Inferior parietal cortex (tissue), 1 donor: Measurements from ENCODE around the gene AMZ2.
"Not testable (repeated sequence)": the region's sequence is repeated elsewhere in the genome, so short reads cannot be mapped to it uniquely, and the experiment has no call there.

Source experiments
- DNase-seq: peaks from one replicate; pipeline ENCODE4 v3.0.0-alpha.2; 2016; ENCODE audit errors: extremely low spot score

Gene AMZ2

DNA sequence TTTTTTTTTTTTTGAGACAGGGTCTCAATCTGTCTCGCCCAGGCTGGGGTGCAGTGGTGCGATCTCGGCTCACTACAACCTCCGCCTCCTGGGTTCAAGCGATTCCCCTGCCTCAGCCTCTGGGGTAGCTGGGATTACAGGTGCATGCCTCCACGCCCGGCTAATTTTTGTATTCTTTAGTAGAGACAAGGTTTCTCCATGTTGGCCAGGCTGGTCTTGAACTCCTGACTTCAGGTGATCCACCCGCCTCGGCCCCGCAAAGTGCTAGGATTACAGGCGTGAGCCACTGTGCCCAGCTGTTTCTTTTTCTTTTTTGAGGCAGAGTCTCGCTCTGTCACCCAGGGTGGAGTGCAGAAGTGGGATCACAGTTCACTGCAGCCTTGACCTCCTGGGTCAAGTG is 27.1 kb upstream of the AMZ2 start:
- not testable (repeated sequence) for DNase-seq

- DNase-seq = no peak
Observed at GRCh38 chr17:68221786-68222185, 26.1 kb upstream of the AMZ2 start.

DNA sequence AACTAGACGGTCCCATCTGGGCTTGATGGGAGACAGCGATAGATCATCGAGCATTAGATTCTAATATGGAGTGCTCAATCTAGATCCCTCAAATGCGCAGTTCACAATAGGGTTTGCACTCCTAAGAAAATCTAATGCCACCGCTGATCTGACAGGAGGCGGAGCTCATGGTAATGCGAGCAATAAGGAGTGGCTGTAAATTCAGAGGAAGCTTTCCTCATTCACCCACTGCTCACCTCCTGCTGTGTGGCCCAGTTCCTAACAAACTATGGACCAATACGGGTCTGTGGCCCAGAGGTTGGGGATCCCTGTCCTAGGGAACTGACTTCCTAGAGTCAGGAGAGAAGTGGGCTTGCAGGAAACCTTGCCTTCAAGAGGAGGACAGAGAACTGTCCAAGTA is 25.2 kb upstream of the AMZ2 start:
- no peak for DNase-seq

GRCh38 chr17:68225055-68225454 is 22.8 kb upstream of the AMZ2 start:
- not testable (repeated sequence) for DNase-seq

GRCh38 chr17:68228039-68228680 is 19.7 kb upstream of the AMZ2 start:
- not testable (repeated sequence) for DNase-seq

DNA sequence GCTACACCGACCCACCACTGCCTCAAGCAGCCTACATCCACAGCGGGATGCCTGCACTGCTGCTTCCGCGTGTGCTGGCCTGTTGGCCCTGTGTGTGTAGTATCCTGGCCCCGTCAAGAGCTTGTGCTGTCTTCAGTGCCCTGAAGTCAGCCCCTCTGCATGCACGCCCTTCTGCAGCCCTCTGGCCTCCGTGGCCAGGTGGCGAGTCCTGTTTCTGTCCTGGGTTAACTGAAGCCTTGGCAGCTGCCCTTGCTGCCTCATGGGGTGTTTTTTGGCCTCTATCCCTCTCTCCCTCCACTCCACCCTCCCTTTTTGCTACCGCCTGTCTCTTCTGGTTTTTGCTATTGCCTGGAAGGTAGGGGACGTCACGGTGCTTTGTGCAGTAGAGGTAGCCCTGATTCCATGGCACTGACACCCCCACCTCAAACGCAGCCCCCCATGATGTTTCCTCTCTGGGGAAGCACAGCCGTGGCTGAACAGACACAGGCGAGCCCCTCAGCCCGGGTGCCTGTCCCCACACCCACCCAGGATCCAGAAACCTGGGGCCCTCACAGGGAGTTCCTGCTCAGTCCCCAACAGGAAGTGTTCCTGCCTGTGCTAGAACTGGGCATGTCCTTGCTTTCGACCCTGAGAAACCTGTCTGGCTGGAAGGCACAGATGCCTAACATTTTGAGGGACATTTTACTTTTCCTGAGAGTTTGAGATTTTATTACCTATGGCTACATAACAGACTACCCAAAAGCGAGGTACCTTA is 18.8 kb upstream of the AMZ2 start:
- DNase-seq = no peak

GRCh38 chr17:68229619-68230018 is 18.2 kb upstream of the AMZ2 start:
- DNase-seq = no peak

DNA sequence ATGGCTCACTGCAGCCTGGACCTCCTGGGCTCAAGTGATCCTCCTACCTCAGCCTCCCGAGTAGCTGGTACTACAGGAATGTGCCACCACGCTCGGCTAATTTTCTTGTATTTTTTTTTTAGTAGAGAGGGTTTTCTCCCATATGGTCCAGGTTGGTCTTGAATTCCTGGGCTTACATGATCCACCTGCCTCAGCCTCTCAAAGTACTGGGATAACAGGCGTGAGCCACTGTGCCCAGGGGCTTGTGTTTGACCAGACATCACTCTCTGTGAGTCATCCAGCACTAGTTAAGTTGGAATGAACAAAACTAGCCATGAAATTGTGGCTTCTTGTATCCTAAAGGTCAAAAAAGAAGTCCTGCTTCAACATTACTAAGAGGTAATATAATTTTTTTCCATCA is 16.7 kb upstream of the AMZ2 start:
- DNase-seq = not testable (repeated sequence)

DNA sequence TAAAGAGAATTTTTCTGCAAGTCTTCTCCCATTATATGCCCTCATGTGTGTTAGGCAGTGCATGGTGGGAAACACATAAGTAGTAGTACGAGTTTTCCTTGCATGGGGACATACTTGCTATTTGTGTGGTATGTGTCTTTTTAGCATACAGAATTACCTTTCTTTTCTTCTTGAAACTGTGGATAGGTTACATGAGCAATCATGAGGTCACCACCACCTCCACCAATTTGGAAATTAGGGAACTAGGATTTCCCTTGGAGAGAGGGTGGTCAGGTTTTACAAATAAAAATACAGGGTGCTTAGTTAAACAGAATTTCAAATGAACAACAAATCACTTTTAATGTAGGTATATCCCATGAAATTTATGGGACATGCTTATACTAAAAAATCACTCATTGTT is 16.3 kb upstream of the AMZ2 start:
- no peak for DNase-seq

DNA sequence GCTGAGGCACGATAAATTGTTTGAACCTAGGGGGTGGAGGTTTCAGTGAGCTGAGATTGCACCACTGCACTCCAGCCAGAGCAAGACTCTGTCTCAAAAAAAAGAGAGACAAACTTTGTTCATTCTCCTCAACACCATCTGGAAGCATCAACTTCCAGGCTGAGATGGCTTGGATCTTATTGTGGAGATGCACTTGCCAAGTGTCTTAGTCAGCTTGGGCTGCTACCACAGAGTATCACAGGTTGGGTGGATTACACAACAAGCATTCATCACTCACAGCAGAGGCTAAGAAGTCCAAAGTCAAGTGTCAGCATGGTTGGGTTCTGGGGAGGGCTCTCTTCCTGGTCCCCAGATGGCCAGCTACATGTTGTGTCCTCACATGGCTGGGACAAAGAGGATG is 15.1 kb upstream of the AMZ2 start:
- not testable (repeated sequence) for DNase-seq

DNA sequence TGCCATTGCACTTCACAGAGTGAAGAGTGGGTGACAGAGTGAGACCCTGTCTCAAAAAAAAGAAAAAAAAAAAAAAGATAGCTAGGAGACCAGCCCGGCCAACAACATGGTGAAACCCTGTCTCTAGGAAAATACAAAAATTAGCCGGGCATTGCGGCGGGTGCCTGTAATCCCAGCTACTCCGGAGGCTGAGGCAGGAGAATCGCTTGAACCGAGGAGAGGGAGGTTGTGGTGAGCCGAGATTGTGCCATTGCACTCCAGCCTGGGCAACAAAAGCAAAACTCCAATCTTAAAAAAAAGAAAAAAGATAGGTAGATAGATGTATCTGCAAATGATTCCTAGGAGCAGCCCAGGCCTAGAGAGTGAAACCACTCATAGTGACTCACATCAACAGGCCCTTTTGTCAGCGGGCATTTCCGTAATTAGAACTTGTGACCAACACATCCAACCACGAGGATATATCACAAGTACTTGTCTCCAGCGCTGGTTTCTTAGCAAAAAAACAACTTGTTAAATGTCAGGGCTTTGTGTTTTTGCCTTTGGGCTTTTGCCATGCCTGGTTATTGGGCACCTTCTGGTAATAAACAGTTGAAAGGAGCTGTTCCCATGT is 13.0 kb upstream of the AMZ2 start:
- peak; percentile 76 for DNase-seq

DNA sequence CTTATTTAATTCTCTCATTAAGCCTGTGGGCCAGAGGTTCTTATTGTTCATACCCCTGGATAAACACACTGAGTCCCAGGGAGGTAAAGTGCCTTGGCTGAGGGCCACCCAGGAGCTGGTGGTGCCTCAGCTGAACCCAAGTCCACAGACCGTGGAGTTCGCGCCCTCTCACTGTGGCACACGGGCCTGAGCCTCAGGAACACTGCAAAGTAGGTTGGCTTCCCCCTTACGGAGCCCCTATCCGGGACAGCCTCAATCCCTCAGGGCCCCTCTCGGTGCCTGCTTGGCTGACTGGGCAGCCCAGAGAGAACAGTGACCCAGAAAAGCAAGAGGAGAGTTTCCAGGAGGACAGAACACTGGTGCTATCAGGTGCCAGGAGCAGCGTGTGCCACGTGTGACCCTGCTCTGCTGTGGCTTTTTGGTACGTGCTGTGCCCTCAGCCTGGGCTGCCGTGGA is 12.5 kb upstream of the AMZ2 start:
- not testable (repeated sequence) for DNase-seq

DNA sequence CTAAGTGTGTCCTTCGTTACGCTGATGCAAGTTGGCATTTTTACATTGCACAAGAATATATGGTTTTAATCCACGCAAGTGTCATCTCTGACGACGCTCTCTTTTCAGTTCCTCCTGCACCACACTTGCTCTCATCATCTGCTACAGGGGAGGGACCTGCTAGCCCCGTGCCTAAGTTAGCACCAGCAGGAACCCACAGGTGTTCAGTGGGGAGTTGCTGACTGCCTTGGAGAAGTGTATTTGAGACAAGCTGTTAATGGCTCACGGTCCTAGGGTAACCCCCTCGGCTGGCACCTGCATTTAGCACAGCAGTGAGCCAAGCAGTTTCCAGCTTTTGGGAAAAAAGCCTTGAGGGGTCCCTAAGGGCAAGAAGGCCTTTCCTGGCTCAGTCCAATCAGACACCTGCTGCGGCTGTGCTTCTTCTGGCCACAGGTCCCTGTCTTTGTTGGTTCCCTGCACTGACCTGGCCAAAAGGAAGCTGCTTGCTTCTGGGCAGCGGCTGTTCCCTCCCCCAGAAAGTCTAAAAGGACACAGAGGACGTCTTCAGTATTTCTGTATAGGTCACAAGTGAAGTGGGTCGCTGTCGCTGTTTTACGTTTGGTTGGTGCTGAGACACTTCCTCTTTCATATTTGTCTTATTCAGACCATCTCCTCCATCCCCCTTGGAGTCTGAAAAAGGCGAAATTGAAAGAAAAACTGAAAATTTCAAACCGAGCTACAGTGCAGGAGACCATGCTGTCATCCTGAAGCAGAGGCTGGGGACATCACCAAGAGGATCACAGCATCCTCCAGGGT is 10.3 kb upstream of the AMZ2 start:
- not testable (repeated sequence) for DNase-seq

DNA sequence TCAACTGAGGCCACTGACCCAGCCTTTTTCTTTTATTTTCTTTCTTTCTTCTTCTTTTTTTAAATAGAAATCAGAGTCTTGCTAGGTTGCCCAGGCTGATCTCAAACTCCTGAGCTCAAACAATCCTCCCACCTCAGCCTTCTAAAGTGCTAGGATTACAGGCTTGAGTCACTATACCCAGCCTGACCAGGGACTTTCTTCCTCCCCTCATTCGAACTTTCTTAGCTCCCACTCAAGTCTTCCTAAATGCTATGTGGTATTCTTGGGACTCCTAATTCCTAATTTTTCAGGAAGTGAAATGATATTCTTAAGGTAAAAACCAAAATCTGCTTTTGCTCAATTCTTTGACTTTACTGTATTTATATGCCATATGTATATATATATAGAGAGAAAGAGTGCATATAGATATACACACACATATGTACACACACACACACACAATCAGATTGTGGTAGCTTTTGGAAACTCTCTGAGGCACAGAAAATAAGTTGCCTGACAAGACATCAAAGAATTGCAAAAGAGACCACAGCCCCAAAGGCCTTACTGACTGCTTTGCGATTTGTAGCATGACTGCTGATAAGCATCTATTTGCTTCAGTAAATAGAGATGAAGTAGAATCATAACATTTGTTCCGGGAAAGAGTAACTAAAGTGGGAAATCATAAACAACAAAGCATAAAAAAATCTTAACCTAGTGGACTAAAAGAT is 9.5 kb upstream of the AMZ2 start:
- DNase-seq = no peak

DNA sequence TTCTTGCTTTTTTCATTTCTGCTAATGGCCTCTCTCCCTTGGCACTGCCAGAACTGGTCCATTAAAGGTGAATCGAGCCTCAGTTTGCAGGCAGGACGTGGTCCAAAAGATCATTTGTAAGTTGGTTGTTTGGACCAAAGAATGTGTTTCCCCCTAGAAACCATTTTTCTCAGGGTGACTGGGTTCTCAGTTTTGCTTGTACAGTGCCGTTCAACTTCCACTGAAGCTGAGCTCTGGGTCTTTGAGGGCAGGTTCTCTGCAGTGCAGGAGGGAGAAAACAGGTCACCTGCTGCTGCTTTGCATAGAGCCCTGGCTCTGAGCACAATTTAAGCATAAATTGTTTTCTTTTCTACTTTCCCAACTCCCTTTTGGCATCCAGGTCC is 9.0 kb upstream of the AMZ2 start:
- no peak for DNase-seq

DNA sequence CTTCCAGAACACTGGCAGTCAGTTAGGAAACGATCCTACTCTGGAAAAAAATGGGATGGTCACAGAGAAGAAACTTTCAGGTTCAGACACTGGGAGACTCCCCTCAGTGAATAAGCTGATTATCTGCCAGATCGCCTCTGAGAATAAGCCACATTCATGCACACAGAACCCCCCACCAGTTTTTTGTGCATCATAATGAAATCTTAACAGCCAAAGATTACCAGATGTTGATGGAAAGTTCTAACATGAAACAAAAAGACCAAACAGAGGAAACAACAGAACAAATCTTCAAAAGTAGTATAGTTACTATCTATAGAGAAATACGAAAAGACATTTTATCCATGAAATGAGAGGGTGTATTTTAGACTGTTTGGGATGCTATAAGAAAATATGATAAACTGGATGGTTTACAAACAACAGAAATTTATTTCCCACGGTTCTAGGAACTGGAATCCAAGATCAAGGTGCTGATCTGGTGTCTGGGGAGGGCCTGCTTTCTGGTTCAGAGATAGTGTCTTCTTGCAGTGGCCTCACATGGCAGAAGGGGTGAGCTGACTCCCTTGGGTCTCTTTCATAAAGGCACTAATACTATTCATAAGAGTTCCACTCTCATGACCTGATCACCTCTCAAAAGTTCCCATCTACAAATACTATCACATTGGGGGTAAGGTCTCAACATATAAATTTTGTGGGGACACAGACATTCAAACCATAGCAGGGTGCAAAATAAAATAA is 8.0 kb upstream of the AMZ2 start:
- DNase-seq = no peak

- no peak for DNase-seq
Observed at GRCh38 chr17:68246271-68247028, 1.4 kb upstream of the AMZ2 start.

DNA sequence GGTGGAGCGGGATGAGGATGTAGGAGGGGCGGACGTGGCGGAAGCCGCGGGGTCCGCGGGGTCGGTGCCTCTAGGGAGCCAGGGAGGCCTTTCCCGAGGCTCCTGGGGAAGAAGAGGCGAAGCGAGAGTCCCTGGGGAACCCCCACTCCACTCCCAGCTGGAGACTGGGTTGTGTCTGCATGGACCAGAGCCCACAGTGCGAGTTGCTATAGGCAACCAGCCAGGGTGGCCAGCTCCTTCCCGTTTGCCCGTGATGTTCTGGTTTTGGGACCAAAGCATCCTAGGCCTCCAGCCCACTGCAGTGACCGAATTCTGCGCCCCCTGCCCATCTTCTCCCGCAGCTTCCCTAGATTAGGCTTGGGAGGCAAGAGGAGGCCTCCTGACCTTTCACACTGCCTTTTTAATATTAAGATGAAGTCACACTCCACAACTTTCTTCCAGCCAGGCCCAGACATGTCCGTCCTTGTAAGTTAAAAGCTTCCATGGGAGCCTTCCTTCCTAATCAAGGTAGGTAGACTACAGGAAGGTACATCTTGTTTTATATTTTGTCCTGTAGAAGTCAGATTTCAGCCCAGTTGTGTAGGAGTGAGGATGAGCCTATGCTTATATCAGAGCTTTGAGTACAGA is 469 bp downstream of the AMZ2 start:
- peak; percentile 61 for DNase-seq

DNA sequence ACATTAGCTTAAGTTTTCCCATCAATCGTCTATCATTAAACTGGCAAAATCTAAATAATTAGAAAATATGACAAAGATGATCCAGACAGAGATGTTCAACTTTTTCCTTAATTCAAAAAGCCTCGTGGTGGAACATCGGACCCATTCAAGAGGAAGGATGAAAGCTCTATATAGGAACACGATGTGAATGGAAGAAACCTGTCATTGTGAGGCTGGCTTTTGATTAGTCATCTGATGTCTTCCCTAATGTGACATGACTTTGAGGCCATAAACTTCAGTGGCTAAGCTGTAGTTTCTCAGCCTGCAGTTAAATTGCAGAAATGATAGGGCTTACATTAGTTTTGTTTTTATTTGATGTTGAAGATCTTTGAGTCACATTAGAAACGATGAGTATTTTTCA is 1.0 kb downstream of the AMZ2 start:
- DNase-seq = no peak

- no peak for DNase-seq
Observed at GRCh38 chr17:68249354-68249765, 1.5 kb downstream of the AMZ2 start.
